Activated CD8-positive, alpha-beta memory T cell treated with anti-CD3 and anti-CD28 coated beads, Interleukin-2, amount 50 U/mL, for 1 hour (primary cell): Measurements from ENCODE around the gene DDIT4.
"Not testable (repeated sequence)": the region's sequence is repeated elsewhere in the genome, so short reads cannot be mapped to it uniquely, and the experiment has no call there.

Experiments
- DNase-seq: peaks from one replicate; pipeline ENCODE4 v3.0.0-alpha.2; 2020; ENCODE audit errors: extremely low read depth

The DDIT4 gene

DNA sequence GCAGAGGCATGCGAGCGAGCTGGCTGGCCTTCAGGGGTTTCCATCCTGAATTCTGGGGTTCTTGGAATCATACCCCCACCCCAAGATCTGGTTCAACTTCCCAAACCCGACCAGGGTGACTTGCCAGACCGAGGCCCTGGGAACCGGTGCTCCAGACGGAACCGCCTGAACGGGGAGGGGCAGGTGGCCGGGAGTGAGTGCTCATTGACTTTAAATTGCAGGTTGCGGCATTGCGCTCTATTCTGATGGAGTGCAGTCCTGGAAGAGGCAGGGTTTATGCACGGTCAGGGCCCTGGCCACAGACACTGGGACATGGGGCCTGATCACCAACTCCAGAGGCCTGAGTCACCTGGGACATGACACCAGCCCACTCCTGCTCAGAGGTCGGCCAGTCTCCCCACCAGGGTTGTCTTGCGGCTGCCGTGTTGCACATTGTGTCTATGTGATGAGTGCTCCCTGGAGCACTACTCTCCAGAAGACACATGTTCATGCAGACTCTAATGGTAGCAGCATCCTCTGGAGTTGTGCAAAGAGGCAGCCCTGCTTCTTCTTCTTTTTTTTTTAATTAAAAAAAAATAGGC, 5.8 kb upstream of the DDIT4 start:
- no peak for DNase-seq

DNA sequence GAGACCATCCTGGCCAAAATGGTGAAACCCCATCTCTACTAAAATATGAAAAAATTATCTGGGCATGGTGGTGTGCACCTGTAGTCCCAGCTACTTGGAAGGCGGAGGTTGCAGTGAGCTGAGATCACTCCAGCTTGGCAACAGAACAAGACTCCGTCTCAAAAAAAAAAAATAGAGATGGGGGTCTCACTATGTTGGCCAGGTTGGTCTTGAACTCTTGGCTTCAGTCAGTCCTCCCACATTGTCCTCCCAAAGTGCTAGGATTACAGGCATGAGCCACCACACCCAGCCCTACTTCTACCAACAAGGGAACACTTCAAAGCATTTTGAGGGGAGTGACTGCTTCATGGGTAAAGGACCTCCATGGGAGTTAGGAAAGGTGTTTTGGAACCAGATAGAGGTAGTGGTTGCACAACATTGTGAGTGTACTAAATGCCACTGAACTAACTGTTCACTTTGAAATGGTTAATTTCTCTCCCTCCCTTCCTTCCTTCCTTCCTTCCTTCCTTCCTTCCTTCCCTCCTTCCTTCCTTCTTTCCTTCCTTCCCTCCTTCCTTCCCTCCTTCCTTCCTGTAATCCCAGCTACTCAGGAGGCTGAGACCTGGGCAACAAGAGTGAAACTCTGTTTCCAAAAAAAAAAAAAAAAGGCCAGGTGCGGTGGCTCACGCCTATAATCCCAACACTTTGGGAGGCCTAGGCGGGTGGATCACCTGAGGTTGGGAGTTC, 5.1 kb upstream of the DDIT4 start:
- not testable (repeated sequence) for DNase-seq

DNA sequence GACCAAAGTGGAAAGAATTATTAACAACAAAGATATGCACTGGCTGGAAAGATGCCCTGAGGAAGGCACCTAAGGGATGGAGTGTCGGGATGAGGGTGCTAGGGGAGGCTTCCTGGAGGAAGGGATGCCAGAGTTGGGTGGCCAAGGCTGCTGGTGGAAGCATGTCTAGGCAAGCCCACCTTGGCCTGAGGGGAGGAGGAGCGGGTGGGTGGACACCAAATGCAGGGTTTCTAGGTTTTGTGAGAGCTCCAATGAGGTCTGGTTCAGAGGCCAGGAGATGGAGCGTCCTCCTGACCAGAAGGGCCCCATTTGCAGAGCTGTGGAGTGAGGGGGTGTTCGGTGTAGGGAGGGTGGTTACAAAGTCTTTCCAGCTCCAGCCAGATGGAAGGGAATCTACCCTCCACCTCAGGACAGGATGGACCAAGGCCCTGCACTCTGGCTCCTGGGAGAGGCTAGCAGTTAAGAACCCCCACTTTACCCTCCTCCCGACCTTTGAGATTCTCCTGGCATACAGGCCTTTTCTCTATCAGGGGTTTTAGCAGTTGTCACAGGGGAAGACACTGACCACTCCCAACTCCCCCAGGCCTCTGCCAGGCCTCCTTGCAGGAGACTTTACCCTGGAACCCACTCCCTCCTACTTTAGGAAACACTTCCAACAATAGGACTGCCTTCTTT, 3.0 kb upstream of the DDIT4 start:
- no peak for DNase-seq

DNA sequence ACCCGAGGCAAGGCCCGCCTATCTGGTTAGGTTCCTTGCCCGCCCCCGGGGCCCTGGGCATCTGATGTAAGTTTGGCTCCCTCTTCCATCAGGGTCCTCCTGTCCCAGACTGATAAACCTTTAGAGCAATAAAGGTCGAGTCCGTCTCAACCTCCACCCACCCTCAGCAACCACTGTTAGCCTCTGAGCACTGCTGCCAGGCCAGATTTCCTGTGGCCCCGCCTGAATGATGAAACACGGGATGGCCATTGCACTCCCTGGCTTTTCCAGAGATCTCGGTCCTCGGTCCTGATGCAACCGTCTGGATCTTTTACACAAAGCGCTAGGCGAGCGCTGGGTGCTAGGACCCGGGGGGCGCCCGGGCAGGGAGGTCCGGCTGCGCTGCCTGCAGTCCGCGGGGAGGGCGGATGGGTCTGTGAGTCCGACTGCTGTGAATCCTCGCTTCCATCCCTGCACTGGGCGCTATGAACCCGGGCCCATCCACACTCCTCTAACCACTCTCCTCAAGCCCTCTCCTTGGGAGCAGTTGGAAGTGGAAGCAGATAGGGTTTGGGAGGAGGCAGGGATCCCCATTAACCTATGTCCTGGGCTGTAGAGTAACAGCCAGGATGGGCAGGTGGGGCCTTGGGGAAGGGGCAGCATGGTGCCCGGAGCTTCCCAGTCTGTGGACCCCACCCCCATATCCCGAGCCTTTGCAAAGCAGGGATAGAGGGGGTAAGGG, 875 bp upstream of the DDIT4 start:
- no peak for DNase-seq

DNA sequence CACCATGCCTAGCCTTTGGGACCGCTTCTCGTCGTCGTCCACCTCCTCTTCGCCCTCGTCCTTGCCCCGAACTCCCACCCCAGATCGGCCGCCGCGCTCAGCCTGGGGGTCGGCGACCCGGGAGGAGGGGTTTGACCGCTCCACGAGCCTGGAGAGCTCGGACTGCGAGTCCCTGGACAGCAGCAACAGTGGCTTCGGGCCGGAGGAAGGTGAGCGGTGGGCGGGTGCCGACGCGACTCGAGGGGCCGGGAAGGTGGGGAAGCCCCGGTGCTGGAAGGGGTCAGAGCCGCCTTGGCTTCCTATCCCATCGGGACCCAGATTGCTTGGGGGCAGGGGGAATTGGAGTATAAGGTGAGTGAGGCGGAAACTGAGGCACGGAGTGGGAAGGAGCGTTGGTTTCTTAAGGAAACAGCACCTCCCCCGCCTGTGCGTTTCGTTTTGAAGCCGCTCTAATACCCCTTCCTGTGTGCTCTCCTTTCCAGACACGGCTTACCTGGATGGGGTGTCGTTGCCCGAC, 547 bp downstream of the DDIT4 start:
- DNase-seq, result no peak

DNA sequence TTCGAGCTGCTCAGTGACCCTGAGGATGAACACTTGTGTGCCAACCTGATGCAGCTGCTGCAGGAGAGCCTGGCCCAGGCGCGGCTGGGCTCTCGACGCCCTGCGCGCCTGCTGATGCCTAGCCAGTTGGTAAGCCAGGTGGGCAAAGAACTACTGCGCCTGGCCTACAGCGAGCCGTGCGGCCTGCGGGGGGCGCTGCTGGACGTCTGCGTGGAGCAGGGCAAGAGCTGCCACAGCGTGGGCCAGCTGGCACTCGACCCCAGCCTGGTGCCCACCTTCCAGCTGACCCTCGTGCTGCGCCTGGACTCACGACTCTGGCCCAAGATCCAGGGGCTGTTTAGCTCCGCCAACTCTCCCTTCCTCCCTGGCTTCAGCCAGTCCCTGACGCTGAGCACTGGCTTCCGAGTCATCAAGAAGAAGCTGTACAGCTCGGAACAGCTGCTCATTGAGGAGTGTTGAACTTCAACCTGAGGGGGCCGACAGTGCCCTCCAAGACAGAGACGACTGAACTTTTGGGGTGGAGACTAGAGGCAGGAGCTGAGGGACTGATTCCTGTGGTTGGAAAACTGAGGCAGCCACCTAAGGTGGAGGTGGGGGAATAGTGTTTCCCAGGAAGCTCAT, 1.1 kb downstream of the DDIT4 start:
- no peak for DNase-seq

DNA sequence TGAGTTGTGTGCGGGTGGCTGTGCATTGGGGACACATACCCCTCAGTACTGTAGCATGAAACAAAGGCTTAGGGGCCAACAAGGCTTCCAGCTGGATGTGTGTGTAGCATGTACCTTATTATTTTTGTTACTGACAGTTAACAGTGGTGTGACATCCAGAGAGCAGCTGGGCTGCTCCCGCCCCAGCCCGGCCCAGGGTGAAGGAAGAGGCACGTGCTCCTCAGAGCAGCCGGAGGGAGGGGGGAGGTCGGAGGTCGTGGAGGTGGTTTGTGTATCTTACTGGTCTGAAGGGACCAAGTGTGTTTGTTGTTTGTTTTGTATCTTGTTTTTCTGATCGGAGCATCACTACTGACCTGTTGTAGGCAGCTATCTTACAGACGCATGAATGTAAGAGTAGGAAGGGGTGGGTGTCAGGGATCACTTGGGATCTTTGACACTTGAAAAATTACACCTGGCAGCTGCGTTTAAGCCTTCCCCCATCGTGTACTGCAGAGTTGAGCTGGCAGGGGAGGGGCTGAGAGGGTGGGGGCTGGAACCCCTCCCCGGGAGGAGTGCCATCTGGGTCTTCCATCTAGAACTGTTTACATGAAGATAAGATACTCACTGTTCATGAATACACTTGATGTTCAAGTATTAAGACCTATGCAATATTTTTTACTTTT, 1.8 kb downstream of the DDIT4 start:
- no peak for DNase-seq

DNA sequence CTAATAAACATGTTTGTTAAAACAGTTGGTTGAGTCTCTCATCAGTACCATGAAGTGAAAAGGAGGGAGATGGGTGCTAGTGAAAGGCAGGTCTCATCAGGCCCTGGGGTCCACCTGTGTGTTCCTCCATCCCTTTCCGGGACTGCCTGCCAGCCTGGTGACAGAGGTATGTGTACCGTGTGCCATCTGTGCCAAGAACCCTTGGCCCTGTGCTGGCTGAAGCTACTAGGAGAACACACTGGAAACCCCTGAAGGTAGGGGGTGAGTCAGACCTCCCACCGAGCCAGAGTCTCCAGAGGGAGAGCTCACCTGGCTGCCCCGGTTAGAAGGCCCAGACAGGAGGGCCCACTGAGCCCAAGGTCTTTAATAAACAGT, 2.3 kb downstream of the DDIT4 start:
- DNase-seq, result no peak

DNA sequence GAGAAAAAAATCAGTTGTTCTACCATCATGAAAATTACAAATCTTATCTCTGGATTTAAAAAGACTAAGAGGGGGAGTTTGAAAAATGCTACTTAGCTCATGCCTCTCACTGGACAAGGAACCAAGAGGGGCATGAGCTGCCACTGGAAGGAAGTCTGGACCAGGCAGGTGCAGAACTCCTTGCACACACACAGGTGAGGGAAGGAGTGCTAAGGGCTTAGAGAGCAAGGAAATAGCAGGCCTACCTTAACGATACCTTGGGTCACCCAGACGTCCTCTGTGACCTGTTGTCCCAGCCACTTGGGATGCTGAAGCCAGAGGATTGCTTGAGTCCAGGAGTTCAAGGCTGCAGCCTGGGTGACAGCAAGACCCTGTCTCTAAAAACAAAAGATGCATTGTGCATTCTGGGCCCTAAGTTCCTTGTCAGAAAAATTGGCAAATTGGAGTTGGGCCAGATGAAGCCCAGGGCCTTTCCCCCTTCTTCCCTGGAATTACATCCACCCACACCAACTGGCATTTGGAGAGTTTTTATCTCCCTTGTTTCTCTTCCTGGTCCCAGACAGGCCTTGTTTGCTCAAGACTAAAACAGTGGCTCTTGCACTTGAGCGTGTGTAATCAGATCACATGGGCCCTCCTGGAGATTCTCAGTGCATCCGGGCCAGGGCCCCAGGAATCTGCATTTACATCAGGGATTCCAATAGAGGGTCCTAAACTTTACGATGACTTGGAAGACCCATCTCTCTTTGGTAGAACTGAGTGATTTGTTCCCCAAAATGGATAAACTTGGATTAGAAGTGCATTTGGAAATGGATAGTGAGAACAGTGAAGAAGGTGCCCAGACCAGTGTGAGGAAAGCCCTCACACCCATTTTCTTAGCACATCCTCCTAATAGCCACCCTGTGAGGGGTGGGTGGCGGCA, 3.0 kb downstream of the DDIT4 start:
- DNase-seq, result no peak

DNA sequence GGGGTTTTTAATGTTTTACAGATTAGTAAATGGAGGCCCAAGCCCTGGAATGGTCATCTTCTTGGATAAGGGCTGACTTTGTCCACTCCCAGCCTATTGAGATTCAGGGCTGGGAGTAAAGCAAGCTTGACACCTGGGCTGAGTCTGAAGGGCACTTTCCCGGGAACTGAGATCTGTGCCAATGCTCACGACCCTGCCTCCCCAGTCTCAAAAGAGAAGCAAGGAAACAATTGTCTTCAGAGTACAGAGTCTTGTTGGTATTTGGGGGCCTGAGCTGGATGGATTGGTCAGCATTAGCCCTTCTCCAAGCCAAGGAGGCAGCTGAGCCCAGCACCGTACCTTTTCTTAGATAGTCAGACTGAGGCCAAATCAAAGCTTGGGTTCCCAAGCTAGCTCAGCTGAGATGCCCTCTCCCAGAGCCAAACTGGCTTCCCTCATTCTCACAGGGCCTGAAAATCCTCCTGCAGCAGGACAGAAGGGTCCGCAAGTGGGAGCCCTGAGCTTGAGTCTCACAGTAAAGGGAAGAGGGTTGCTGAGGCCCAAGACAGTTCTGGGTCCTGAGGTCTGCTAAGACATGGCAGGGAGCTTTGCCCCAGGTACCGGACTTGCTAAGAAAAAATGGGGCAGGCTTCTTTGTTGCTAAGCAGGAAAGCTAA, 3.7 kb downstream of the DDIT4 start:
- no peak for DNase-seq

DNA sequence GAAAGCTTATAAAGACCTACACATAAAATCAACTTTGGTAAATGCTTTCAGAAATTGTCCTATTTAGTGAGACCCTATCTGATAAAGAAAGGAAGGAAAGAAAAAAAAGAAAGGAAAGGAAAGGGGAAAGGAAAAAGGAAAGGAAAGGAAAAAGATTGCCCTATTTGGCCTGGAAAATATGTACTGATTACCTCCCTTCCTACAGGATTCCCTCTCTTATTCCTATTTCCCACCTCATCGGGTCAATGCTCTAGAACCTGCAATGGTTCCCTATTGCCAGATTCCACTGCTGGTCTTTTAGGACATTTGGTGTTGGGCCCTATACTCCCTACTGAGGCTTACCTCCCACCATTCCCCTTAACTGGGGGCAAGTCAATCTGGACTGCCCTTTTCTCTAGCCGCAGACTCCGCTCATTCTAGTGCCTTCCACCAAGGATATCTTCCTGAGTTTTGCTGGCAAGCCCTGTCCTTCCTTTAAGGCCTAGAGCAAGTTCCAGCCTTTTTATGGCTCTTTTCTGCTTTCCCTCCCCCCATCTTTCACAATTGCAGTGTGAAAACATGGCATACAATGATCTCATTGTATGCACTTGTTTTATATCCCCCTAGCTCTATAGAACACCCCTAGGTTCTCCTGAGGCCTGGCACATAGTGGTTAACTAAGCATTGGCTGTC, 4.4 kb downstream of the DDIT4 start:
- DNase-seq, result no peak

DNA sequence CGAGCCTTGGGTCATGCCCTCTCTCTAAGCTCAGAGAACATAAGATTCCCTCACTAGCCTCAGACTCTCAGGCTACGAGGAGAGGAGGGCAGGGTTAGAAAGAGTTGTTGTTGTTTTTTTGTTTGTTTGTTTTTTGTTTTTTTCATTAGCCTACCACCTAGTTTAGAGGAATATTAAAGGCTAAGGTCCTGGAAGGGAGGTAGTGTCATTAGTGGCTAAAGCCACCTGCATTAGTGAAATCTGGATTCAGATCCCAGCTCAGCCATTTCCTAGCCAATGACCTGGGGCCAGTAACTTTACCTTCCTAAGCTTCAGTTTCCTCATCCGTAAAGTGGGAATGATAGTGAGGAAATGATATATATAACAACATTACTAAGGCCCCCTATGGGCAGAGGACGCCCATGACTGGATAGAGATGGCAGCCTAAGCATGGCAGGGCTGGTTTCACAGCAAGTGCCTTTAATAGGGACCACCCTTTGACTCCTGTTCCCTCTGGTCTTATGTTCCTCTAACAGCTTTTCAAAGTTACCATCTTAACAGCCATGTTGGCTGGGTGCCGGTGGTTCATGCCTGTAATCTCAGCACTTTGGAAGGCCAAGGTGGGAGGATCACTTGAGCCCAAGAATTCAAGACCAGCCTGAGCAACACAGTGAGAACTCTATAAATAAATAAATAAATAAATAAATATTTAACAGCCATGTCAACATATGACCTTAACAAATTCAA, 5.1 kb downstream of the DDIT4 start:
- DNase-seq, result no peak

DNA sequence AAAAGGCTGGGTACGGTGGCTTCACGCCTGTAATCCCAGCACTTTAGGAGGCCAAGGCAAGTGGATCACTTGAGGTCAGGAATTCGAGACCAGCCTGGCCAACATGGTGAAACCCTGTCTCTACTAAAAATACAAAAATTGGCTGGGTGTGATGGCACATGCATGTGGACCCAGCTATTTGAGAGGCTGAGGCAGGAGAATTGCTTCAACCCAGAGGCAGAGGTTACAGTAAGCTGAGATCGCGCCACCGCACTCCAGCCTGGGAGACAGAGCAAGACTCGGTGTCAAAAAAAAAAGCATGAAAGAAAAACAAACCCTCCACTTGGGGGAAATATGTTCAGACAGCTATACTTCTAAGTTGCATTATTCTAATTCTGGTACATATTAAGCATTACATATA, 5.9 kb downstream of the DDIT4 start:
- DNase-seq, result not testable (repeated sequence)

DNA sequence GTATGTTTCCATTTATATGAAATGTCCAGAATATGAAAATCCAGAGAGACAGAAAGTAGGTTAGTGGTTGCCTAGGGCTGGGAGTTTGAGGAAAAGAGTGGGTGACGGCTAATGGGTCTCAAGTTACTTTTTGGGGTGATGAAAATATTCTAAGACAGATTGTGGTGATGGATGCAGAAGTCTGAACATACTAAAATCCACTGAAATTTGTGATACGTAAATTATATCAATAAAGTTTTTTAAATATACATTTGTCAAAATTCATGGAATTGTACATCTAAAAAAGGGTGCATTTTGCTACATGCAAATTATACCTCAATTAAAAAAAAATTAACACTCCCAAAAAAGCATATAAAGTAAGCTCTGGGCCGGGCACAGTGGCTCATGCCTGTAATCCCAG, 9.4 kb downstream of the DDIT4 start:
- no peak for DNase-seq

DNA sequence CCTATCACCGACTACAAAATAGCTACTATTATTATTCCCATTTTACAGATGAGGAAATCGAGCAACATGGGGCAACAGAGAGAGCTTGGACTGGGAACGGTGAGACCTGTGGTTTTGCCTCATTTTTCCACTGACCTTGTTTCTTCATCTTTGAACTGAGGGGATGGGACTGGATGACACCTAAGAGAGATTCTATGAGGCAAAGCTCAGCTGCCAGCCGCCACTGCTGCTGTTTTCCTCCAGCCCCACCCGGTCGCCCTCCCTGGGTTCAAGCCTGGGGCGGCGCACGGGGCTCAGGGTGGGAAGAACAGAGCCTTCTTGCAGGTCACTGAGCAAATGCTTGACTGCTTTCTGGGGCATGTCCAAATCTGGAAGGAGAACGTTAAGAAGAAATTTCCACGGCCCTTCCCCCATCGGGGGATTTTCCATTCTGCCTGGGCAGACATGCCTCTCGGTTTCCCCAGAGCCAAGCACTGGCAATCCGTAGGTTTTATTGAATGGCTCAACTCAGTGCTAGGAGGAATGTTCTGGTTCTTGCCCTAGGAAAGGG, 12.3 kb downstream of the DDIT4 start:
- no peak for DNase-seq

DNA sequence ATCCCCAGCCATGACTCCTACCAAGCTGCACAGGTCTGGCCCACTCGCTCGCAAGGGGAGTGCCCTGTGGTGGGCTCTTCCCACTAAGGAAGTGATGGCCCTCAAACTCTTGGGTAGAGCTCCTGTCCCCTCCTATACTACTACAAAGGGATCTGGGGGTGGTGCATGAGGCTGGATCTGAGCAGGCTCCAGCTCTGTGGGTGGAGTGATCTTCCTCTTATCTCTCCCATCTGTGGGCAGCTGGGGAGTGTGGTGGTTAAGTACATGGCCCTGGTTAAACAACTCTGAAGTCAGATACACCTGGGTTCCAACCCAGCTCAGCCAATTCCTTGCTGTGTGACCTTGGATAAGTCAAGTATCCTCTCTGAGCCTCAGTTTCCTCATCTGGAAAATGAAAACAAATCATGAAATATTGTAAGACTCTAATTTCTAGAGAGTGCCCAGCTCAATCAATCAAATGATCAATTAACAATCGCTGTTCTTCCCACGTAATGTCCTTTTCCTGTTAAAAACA, 17.4 kb downstream of the DDIT4 start:
- DNase-seq, result no peak

DNA sequence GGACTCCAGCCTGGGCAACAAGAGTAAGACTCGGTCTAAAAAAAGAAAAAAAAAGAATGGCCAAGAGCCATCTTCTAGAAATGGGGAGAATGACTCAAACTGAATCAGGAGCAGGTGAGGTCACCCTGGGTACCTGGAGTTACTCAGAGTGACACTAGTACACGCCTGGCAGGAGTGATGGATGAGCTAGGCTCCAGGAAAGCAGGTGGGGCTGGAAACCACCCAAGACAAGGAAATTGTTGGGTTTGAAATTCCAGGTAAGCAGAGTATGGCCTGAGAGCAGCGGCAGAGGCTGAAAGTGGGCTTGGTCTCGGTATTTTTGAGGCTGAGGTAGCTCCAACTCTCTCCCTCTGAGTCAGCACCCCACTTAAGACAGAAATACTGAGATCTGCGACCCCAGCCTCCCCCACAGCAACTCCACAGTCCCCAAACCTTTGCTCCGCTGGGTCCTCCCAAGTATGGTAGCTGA, 18.5 kb downstream of the DDIT4 start:
- DNase-seq, result no peak

DNA sequence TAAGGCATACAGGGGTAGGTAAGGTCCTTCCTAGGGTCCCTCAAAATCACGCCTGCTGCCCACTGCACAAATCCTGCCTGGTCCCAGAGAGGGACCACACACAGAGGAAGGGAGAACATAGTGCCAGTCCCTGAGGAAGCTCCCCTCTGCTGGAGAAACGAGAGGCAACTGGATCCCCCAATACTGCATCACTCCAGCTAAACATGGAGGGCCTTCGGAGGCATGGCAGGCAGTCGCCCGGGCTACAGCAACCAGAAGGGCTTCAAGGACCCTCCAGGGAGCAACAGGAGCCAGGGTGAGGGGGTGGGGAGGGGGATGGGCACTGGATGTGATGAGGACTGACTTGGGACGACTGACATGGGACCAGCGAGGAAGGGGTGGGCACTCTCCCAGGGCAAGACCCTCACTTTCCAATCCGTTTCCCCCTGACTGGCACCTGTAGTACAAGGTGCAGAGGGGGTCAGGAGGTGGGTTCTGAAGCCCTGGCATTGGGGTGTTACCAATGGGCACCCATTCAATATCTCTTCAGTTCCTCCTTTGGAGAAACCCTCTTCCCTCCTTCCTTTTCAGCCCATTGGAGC, 21.7 kb downstream of the DDIT4 start:
- no peak for DNase-seq
